GM18909 (cell line): ENCODE results near the gene USP32.
"Not testable (repeated sequence)": the region's sequence is repeated elsewhere in the genome, so short reads cannot be mapped to it uniquely, and the experiment has no call there.

Source experiments
- ATAC-seq: cut with Tn5 transposase; IDR thresholded peaks from one replicate; pipeline ENCODE4 v1.9.1; 2021; ENCODE audit warnings: mild to moderate bottlenecking; ENCODE audit not compliant: unreplicated experiment, poor library complexity

USP32 gene

GRCh38 chr17:60378187-60378586 is 13.7 kb downstream of the USP32 start:
- ATAC-seq = not testable (repeated sequence)

GRCh38 chr17:60372790-60373483 is 19.0 kb downstream of the USP32 start:
- no peak for ATAC-seq

DNA sequence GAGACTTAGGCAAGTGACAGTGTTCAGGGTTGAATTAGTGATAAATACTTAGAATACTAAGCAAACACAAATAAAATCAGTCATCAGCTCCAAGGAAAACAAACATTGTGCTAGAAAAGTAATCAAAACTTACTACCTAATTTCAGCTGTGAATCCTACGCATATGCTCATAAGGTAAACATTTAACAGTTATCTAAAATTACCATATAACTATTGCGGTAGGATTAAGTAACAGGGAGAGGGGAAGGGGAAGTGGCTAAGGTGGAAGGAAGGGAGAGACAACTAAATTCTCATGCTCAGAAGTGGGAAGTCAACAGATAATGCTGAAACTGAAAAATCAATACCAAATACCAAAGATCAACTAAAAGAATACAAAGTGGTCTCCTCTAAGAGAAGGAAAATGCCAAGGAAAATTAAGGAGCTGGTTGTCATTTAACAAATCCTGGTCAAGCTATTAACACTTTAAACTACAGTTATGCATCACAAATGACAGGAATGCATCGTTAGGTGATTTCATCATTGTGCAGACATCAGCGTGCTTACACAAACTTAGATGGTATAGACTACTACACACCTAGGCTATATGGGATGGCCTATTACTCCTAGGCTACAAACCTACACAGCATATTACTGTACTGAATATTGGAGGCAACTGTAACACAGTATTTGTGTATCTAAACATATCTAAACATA is 20.0 kb downstream of the USP32 start:
- ATAC-seq = no peak

- ATAC-seq = no peak
Measured at GRCh38 chr17:60371416-60371815, 20.5 kb downstream of the USP32 start.

DNA sequence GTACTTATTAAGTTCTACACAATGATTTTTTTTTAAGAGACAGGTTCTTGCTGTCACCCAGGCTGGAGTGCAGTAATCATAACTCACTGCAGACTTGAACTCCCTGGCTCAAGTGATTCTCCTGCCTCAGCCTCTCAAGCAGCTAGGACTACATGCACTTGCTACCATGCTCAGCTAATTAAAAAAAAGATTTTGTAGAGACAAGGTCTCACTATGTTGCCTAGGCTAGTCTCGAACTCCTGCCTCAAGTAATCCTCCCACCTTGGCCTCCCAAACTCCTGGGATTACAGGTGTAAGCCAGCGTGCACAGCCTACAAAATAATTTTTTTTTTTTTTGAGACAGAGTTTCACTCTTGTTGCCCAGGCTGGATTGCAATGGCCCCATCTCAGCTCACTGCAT is 22.2 kb downstream of the USP32 start:
- no peak for ATAC-seq

DNA sequence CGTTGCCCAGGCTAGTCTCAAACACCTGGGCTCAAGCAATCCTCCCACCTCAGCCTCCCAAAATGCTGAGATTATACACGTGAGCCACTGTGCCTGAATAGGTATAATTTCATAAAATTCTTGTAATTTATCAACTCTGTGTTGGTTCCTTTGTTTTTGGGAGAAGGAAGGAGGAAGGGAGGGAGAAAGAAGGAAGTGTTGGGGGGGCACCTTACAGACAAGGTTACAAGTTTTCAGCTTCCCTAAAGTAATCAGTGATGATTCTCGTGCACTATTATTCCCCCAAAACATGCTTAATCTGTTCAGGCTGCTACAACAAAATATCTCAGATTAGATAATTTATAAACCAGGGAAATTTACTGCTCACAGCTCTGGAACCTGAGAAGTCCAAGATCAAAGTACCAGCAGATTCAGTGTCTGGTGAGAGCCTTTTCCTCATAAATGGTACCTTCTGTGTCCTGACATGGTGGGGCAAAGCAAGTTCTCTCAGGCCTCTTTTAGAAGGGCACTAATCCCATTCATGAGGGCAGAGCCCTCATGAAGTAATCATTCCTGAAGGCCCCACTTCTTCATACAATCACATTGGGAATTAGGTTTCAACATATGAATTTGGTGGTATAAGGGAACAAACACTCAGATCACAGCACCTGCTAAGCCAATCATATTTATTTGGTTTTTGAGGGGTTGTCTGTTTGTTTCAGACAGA is 28.1 kb downstream of the USP32 start:
- no peak for ATAC-seq

DNA sequence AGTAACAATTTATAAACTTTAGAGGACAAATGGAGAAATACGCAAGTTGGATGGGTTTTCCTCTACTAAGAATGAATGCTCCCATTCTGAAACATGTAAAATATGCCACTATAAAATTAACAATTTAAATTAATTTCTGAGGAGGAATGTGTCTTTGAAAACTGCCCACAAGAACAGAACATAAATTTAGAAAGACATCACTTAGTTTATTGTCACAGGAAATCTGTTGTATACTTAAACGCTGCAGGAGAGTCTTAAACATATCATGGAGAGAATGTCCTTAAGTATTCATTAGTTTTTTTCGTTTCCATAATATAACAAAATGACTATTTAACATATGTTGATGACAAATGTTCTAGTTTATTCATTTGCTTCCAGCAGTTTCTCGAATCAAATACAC is 29.6 kb downstream of the USP32 start:
- ATAC-seq = no peak

GRCh38 chr17:60361889-60362288 is 30.0 kb downstream of the USP32 start:
- no peak for ATAC-seq

GRCh38 chr17:60359415-60359814 is 32.5 kb downstream of the USP32 start:
- no peak for ATAC-seq

DNA sequence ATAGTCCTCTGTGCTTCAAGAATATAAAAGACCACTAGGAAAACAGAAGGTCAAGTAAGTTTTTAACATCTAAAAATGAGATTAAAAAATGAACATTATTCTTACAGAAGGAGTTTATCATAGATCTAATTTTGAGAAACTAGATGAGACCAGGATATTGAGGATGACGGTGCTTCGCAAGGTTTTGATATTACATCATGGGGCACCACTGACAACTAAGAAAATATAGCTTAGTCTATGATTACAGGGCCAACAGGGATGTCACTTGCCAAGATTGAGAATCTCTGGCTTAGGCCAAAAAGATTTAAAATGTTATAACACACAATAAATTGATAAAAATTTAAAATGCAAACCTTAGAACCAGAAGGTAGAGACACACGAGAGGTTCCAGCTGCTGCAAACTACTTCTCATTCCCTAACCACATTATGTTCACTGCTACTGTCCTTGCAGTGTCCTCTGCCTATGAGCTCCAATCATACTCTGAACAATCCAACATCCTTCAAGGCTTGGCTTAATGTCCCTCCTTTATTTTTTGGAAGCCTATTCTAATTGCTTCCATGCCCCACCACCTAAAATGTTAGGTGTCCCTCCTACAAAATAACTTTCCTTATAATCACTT is 33.2 kb downstream of the USP32 start:
- ATAC-seq = no peak

DNA sequence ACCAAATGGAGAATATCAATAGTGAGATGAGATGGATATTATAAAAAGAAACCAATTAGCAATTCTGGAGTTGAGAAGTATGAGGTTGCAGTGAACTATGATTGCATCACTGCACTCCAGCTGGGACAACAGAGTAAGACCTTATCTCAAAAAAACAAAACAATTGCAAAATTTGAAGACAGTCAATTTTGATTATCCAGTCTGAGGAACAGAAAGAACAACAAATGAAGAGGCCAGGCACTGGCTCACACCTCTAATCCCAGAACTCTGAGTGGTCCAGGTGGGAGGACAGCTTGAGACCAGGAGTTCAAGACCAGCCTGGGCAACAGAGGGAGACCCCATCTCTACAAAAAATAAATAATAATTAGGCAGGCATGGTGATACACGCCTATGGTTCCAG is 35.0 kb downstream of the USP32 start:
- no peak for ATAC-seq

- ATAC-seq = no peak
Measured at GRCh38 chr17:60355663-60356594, 36.0 kb downstream of the USP32 start.

- no peak for ATAC-seq
Measured at GRCh38 chr17:60354223-60354622, 37.7 kb downstream of the USP32 start.

- ATAC-seq = no peak
Measured at GRCh38 chr17:60353773-60354172, 38.2 kb downstream of the USP32 start.

- no peak for ATAC-seq
Measured at GRCh38 chr17:60352569-60352968, 39.4 kb downstream of the USP32 start.

- no peak for ATAC-seq
Measured at GRCh38 chr17:60352071-60352470, 39.9 kb downstream of the USP32 start.

DNA sequence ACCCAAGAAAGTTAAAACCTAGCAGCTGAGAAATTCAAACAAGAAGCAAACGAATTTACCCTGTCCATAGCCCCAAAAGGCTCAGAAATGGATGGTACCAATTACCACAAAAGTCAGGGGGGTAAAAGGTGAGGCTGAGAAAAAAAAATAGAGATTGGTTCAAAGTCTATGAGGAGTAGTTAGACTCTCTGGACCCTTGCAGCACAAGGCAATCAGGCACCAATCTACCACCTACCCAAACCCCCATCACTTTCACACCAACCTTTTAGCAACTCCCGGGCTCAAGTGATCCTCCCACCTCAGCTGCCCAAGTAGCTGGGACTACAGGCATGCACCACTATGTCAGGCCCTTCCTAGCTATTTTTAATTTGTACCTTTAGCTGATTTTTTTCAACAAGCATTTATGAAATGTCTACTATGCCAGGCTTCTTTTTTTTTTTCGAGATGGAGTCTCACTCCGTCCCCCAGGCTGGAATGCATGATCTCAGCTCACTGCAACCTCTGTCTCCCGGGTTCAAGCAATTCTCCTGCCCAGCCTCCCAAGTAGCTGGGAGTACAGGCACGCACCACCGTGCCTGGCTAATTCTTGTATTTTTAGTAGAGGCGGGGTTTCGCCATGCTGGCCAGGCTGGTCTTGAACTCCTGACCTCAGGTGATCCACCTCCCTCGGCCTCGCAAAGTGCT is 40.8 kb downstream of the USP32 start:
- no peak for ATAC-seq

- ATAC-seq = no peak
Measured at GRCh38 chr17:60348616-60349015, 43.3 kb downstream of the USP32 start.

DNA sequence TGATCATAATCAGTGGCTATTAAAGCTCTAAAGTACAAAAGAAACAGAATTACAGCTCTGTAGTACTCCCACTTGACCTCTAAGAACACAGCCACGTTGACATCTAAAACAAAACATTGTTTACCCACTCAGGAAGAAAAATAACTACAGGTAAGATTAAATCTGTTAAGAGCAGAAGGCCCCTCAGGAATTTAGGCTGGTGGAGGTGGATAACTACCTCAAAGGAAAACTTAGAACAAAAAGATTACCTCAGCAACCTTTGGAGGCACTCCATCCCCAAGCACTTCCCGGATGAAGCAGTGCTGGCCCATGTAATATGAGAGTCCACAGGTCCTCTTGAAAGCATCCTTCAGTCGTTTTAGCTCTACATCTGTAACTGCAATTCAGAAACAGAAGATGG is 46.7 kb downstream of the USP32 start:
- no peak for ATAC-seq
